ENCODE measurements around the gene SLC45A3. TPM values are rescaled to one million over a fixed set of nuclear protein-coding genes. Genes with fewer than 3 reads are reported as not detected.

Gene SLC45A3
- total RNA-seq, 1 experiment from 2014 or later: 4.4 TPM

DNA sequence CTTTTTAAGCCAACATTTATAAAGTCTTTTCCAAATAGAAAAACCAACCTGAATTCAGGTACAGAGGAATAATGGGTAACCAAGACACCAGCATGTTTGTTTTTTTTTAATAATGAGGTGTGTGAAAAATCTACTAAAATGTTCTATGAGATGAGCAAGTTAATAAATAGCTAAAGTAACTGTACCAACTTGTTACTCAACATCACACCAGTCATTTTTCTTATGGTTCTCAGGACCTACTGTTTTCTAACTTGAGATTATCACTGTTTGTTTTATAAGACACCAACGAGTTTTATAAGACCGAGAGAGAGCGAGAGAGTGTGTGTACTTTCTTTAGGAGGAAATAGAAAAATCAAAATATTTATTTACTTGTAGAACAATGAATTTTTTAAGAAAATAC is 60.9 kb downstream of the SLC45A3 start:
- in situ Hi-C loops (cut with HindIII; ENCODE audit: low sequenced_read_pairs): no loop called here
- no peak for DNase-seq (ENCODE audit: low spot score)

DNA sequence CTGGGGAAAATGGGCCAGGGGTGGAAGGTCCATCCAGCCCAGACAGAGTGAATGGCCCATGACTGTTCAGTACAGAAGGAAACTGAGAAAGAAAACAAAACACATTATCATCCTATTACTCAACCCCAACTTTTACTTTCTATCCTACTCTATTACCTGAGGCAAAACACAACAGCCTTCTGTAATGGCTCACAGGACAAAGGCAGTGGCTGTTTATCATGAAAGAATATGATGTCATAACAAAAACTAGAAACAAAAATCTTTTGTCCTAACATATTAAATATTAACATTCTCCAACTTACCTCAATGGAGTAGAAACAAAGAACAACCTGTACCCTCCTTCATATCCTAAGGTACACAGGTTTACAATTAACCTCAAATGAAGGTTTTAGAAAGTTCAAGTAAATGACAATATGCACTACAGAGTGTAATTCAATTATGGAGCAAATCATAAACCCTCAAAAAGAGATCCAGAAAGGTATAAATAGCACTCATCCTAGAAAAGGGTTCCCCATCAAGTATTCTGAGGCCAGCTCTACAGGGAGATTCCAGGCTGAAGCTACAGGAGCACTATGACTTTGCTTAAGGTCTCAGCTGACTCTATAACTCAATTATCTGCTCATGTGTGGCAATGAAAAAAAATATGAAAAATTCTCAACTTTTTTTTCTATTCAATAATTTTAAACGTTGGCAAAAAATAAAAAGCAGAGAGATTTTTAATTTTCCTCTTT is 63.6 kb downstream of the SLC45A3 start:
- DNase-seq (ENCODE audit: low spot score): no peak
- in situ Hi-C loops (cut with HindIII; ENCODE audit: low sequenced_read_pairs): no loop called here

DNA sequence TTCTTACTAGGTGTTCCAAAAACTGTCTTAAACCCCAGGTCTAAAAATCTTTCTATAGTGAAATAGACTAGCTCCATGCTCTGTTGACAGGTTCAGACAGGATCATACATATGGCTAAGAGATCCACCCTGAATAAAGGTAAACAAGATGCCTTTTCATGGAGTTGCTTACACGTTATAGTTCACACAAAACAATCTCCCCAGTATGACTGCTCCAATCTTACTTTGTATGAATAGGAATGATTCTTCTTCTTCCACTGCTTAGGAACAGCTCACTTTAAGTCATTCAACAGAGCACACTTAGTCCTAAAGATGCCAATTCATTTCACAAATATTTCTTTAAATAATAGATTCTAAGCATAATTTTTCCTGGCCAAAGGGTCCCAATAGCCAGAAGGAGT is 64.5 kb downstream of the SLC45A3 start:
- in situ Hi-C loops (cut with HindIII; ENCODE audit: low sequenced_read_pairs): no loop called here
- DNase-seq (ENCODE audit: low spot score): no peak

DNA sequence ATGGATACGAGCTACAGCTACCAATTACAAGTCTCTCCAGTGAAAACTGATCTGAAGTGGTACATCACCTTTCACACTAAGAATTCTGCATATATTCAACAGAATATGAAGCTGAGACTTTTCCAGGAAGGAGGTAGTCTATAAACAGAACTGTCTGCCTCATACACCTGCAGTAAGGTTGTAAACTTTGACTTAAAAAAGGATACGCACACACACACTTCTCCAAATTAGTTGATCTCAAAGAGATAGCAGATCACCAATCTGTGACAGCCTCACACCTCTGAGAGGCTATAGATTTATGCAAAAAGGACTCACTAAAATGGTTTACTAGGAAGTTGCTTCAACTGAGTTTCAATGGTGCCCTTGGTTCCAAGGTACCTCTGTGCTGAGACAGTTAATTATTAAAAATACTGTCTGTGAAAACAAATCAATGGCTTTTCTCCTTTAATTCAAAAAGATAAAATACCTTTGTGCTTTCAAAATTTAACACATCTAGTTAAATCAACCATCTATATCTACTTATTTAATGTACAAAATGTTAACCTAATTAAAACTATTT is 66.4 kb downstream of the SLC45A3 start:
- no peak for DNase-seq (ENCODE audit: low spot score)
- in situ Hi-C loops (cut with HindIII; ENCODE audit: low sequenced_read_pairs): no loop called here

GRCh38 chr1:205612556-205612955 is 67.8 kb downstream of the SLC45A3 start:
- DNase-seq (ENCODE audit: low spot score): no peak
- in situ Hi-C loops (cut with HindIII; ENCODE audit: low sequenced_read_pairs): no loop called here

- in situ Hi-C loops (cut with HindIII; ENCODE audit: low sequenced_read_pairs): no loop called here
- DNase-seq (ENCODE audit: low spot score): no peak
These were observed 68.2 kb downstream of the SLC45A3 start for GRCh38 chr1:205612104-205612503.

- DNase-seq (ENCODE audit: low spot score): no peak
- in situ Hi-C loops (cut with HindIII; ENCODE audit: low sequenced_read_pairs): no loop called here
These were observed 69.3 kb downstream of the SLC45A3 start for GRCh38 chr1:205610901-205611466.

- in situ Hi-C loops (cut with HindIII; ENCODE audit: low sequenced_read_pairs): no loop called here
- DNase-seq (ENCODE audit: low spot score): no peak
These were observed 70.3 kb downstream of the SLC45A3 start for GRCh38 chr1:205610036-205610435.

Other genes starting within 250 kb of the SLC45A3 start
- gene BLACAT1, start 224.5 kb downstream of the SLC45A3 start, total RNA-seq (2014; rRNA removed; shearing (Covaris generic)): 1.7 and 1.8 TPM in 2 replicates
- 4.0 and 6.6 TPM in 2 replicates for gene CDK18, start 175.8 kb downstream of the SLC45A3 start, total RNA-seq (2014; rRNA removed; shearing (Covaris generic))
- 4.6 and 5.1 TPM in 2 replicates for gene ELK4, start 48.5 kb downstream of the SLC45A3 start, total RNA-seq (2014; rRNA removed; shearing (Covaris generic))
- gene NUCKS1, start 69.7 kb upstream of the SLC45A3 start, total RNA-seq (2014; rRNA removed; shearing (Covaris generic)): 142 and 190 TPM in 2 replicates
- 6.8 and 8.9 TPM in 2 replicates for gene RAB29, start 95.0 kb upstream of the SLC45A3 start, total RNA-seq (2014; rRNA removed; shearing (Covaris generic))
- 9.1 and 17.8 TPM in 2 replicates for gene SLC41A1, start 132.7 kb upstream of the SLC45A3 start, total RNA-seq (2014; rRNA removed; shearing (Covaris generic))
- not detected in 2 replicates for gene PM20D1, start 169.6 kb upstream of the SLC45A3 start, total RNA-seq (2014; rRNA removed; shearing (Covaris generic))